H9 (cell line): ENCODE data around the gene THRB. TPM values are rescaled to one million over a fixed set of nuclear protein-coding genes. Genes with fewer than 3 reads are reported as not detected.

Experiments
- DNase-seq: peaks from one replicate; pipeline ENCODE4 v3.0.0-alpha.2; 2017
- H2AFZ ChIP-seq: one replicate; pipeline ENCODE4 v1.6.1; 2013; ENCODE audit warnings: mild to moderate bottlenecking, low read length, control low read depth, moderate library complexity
- H2AK5ac ChIP-seq: 2 replicates; pipeline ENCODE4 v1.6.1; 2013; ENCODE audit warnings: low read length, control low read depth, mixed read lengths; ENCODE audit not compliant: insufficient read length
- H2BK120ac ChIP-seq: one replicate; pipeline ENCODE4 v1.6.1; 2013; ENCODE audit warnings: low read depth, mild to moderate bottlenecking, low read length, control low read depth, inconsistent platforms; ENCODE audit not compliant: poor library complexity, severe bottlenecking
- H2BK12ac ChIP-seq: 2 replicates; pipeline ENCODE4 v1.6.1; 2013; ENCODE audit warnings: low read length, control low read depth, mixed read lengths, low read depth; ENCODE audit not compliant: insufficient read length
- H2BK15ac ChIP-seq: 2 replicates; pipeline ENCODE4 v1.6.1; 2013; ENCODE audit warnings: low read depth, low read length, control low read depth
- H2BK20ac ChIP-seq: one replicate; pipeline ENCODE4 v1.6.1; 2013; ENCODE audit warnings: low read depth, mild to moderate bottlenecking, low read length, control low read depth, inconsistent platforms; ENCODE audit not compliant: poor library complexity, severe bottlenecking
- H2BK5ac ChIP-seq: 2 replicates; pipeline ENCODE4 v1.6.1; 2013; ENCODE audit warnings: low read length, control low read depth, mixed read lengths; ENCODE audit not compliant: insufficient read length
- H3K14ac ChIP-seq: 2 replicates; pipeline ENCODE4 v1.6.1; 2013; ENCODE audit warnings: low read length, control low read depth; ENCODE audit not compliant: insufficient read depth
- H3K18ac ChIP-seq: 2 replicates; pipeline ENCODE4 v1.6.1; 2013; ENCODE audit warnings: low read depth, mild to moderate bottlenecking, mixed read lengths, low read length, control low read depth; ENCODE audit not compliant: insufficient read length
- H3K23ac ChIP-seq: 2 replicates; pipeline ENCODE4 v1.6.1; 2013; ENCODE audit warnings: low read length, control low read depth, mixed read lengths, low read depth; ENCODE audit not compliant: insufficient read length
- H3K23me2 ChIP-seq: 2 replicates; pipeline ENCODE4 v1.6.1; 2013; ENCODE audit warnings: low read depth, mild to moderate bottlenecking, mixed read lengths, low read length, control low read depth; ENCODE audit not compliant: insufficient read length, poor library complexity, severe bottlenecking
- H3K27ac ChIP-seq: 2 replicates; pipeline ENCODE4 v1.5.1; 2013; ENCODE audit warnings: low read length, control low read depth, mixed read lengths, low read depth; ENCODE audit not compliant: insufficient read length
- H3K27me3 ChIP-seq: 2 replicates; pipeline ENCODE4 v1.6.1; 2013; ENCODE audit warnings: low read length, control low read depth, inconsistent platforms; ENCODE audit not compliant: insufficient read depth
- H3K4ac ChIP-seq: 2 replicates; pipeline ENCODE4 v1.6.1; 2013; ENCODE audit warnings: low read depth, mild to moderate bottlenecking, control low read depth, inconsistent platforms, low read length, moderate library complexity
- H3K4me1 ChIP-seq: 2 replicates; pipeline ENCODE4 v1.6.1; 2013; ENCODE audit warnings: low read length, control low read depth, inconsistent platforms; ENCODE audit not compliant: insufficient read depth
- H3K4me2 ChIP-seq: 2 replicates; pipeline ENCODE4 v1.6.1; 2013; ENCODE audit warnings: low read length, control low read depth, mixed read lengths; ENCODE audit not compliant: insufficient read length, insufficient read depth
- H3K56ac ChIP-seq: 2 replicates; pipeline ENCODE4 v1.6.1; 2013; ENCODE audit warnings: low read depth, mild to moderate bottlenecking, mixed read lengths, low read length, control low read depth; ENCODE audit not compliant: insufficient read length
- H3K79me1 ChIP-seq: 2 replicates; pipeline ENCODE4 v1.6.1; 2013; ENCODE audit warnings: low read depth, mild to moderate bottlenecking, moderate library complexity, low read length, control low read depth, inconsistent platforms; ENCODE audit not compliant: insufficient read depth, poor library complexity, severe bottlenecking
- H3K79me2 ChIP-seq: 2 replicates; pipeline ENCODE4 v1.6.1; 2013; ENCODE audit warnings: low read length, control low read depth, inconsistent platforms; ENCODE audit not compliant: insufficient read depth
- H3K9ac ChIP-seq: 2 replicates; pipeline ENCODE4 v1.6.1; 2013; ENCODE audit warnings: low read length, control low read depth, mixed read lengths; ENCODE audit not compliant: insufficient read length; ENCODE audit errors: extremely low read depth
- H3K9me3 ChIP-seq: one replicate; pipeline ENCODE4 v1.6.1; 2013; ENCODE audit warnings: low read depth, low read length, inconsistent platforms; ENCODE audit not compliant: control insufficient read depth
- H3T11ph ChIP-seq: one replicate; pipeline ENCODE4 v1.6.1; 2013; ENCODE audit warnings: mild to moderate bottlenecking, low read length, control low read depth, inconsistent platforms
- H4K20me1 ChIP-seq: one replicate; pipeline ENCODE4 v1.6.1; 2013; ENCODE audit not compliant: control insufficient read depth, insufficient read length, insufficient read depth
- H4K5ac ChIP-seq: 2 replicates; pipeline ENCODE4 v1.6.1; 2013; ENCODE audit warnings: low read depth, mild to moderate bottlenecking, mixed read lengths, low read length, control low read depth; ENCODE audit not compliant: insufficient read length
- H4K8ac ChIP-seq: replicated peaks from 2 replicates; pipeline ENCODE4 v1.6.1; 2013; ENCODE audit warnings: low read length, control low read depth, mixed read lengths, low read depth; ENCODE audit not compliant: insufficient read length
- H4K91ac ChIP-seq: 2 replicates; pipeline ENCODE4 v1.6.1; 2013; ENCODE audit warnings: low read depth, mild to moderate bottlenecking, moderate library complexity, mixed read lengths, low read length, control low read depth; ENCODE audit not compliant: insufficient read length
- H3K27ac Mint-ChIP-seq, 3 experiments: 2 replicates in 2 of 3; 3 replicates in 1 of 3; pipeline ENCODE4 v1.8.0; 2020 to 2021; ENCODE audit warnings: mixed read lengths in 3 of 3, mild to moderate bottlenecking in 1 of 3, moderate library complexity in 1 of 3
- H3K27me3 Mint-ChIP-seq: 2 replicates; pipeline ENCODE4 v1.8.0; 2021; ENCODE audit warnings: low read depth, mild to moderate bottlenecking, moderate library complexity, mixed read lengths
- H3K36me3 Mint-ChIP-seq, 3 experiments: 2 replicates in 2 of 3; 3 replicates in 1 of 3; pipeline ENCODE4 v1.8.0; 2020 to 2021; ENCODE audit warnings: low read depth in 3 of 3, mixed read lengths in 3 of 3; ENCODE audit not compliant: insufficient read depth in 1 of 3
- H3K4me1 Mint-ChIP-seq, 2 experiments: 2 replicates each; pipeline ENCODE4 v1.8.0; 2020; ENCODE audit warnings: mixed read lengths in 2 of 2
- H3K4me3 Mint-ChIP-seq, 2 experiments: 2 replicates in 1 of 2; 3 replicates in 1 of 2; pipeline ENCODE4 v1.8.0; 2020 to 2021; ENCODE audit warnings: mild to moderate bottlenecking in 2 of 2, mixed read lengths in 2 of 2, moderate library complexity in 1 of 2
- H3K9me3 Mint-ChIP-seq, 2 experiments: 2 replicates in 1 of 2; 3 replicates in 1 of 2; pipeline ENCODE4 v1.8.0; 2020; ENCODE audit warnings: mild to moderate bottlenecking in 2 of 2, mixed read lengths in 2 of 2, moderate library complexity in 1 of 2
- WGBS: extraction: QIAGEN DNeasy Blood & Tissue Kit; methylation state at CpG from one replicate; pipeline ENCODE4 v1.1.7; 2013; ENCODE audit warnings: missing lambda C conversion rate, low lambda C conversion rate, mixed read lengths; ENCODE audit not compliant: insufficient read length; ENCODE audit errors: extremely low coverage; 5-methylcytosine and 5-hydroxymethylcytosine counted together
- total RNA-seq: library from RNA; stranded (reverse); gene quantifications from 2 replicates; pipeline ENCODE4 v1.2.1, GENCODE V29; 2021
- TF ChIP-seq, protein P1 (sequence below): fragments of 200-600 bp; sonication (generic); conservative IDR thresholded peaks from 3 replicates; pipeline ENCODE4 v1.8.0; 2021; ENCODE audit warnings: antibody characterized with exemption, mild to moderate bottlenecking

Gene THRB
- total RNA-seq, 1 experiment from 2014 or later = 8.6 TPM

GRCh38 chr3:24141548-24141947 is 353.1 kb downstream of the THRB start:
- Histone ChIP-seq H2BK120ac (no peak overlapping the region), H2AFZ (no peak overlapping the region), H3K79me2 (no peaks in the 10 kb centered on the region), H3K9ac (no peak overlapping the region), H3K4me2 (no peak overlapping the region), H4K20me1 (no peaks in the 10 kb centered on the region), H2AK5ac (no peak overlapping the region), H3K27ac (no peak overlapping the region), H4K91ac (no peak overlapping the region), H2BK12ac (no peak overlapping the region), H4K8ac (no peak overlapping the region), H3K27me3 (no peaks in the 10 kb centered on the region), H3K23ac (no peak overlapping the region), H4K5ac (no peak overlapping the region), H3K79me1 (no peaks in the 10 kb centered on the region), H3K14ac (no peak overlapping the region), H3K23me2 (no peaks in the 10 kb centered on the region), H3K4ac (no peak overlapping the region), H3K9me3 (no peaks in the 10 kb centered on the region), H3K56ac (no peak overlapping the region), H2BK20ac (no peak overlapping the region), H3T11ph (no peak overlapping the region), H2BK5ac (no peak overlapping the region), H2BK15ac (no peak overlapping the region), H3K18ac (no peak overlapping the region), H3K4me1 (no peaks in the 10 kb centered on the region)
- H3K36me3 Mint-ChIP-seq = peaks cover 0 to 2% (median 0%) of the 10 kb centered on the region in 3 experiments; a peak in 1 of 7 replicates
- TF ChIP-seq, protein P1, sequence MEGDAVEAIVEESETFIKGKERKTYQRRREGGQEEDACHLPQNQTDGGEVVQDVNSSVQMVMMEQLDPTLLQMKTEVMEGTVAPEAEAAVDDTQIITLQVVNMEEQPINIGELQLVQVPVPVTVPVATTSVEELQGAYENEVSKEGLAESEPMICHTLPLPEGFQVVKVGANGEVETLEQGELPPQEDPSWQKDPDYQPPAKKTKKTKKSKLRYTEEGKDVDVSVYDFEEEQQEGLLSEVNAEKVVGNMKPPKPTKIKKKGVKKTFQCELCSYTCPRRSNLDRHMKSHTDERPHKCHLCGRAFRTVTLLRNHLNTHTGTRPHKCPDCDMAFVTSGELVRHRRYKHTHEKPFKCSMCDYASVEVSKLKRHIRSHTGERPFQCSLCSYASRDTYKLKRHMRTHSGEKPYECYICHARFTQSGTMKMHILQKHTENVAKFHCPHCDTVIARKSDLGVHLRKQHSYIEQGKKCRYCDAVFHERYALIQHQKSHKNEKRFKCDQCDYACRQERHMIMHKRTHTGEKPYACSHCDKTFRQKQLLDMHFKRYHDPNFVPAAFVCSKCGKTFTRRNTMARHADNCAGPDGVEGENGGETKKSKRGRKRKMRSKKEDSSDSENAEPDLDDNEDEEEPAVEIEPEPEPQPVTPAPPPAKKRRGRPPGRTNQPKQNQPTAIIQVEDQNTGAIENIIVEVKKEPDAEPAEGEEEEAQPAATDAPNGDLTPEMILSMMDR = no peak
- H3K9me3 Mint-ChIP-seq = no peaks in the 10 kb centered on the region
- no peak overlapping the region for H3K27ac Mint-ChIP-seq
- no peak overlapping the region for H3K4me3 Mint-ChIP-seq
- H3K4me1 Mint-ChIP-seq = no peaks in the 10 kb centered on the region; a peak in 1 of 4 replicates
- H3K27me3 Mint-ChIP-seq = no peaks in the 10 kb centered on the region
- no CpG with 5 or more reads among the region's 2 CpGs for WGBS
- no peak for DNase-seq
